DND-41 (cell line): Measurements from ENCODE around the gene OR10G3.

ENCODE experiments used
- ATAC-seq: fragments of 200-7000 bp; cut with Tn5 transposase; 3 replicates; pipeline ENCODE4 v1.9.1; 2021; ENCODE audit warnings: low read depth; ENCODE audit not compliant: insufficient read depth
- DNase-seq: peaks from one replicate; pipeline ENCODE4 v3.0.0-alpha.2; 2020
- H2AFZ ChIP-seq: 2 replicates; pipeline ENCODE4 v1.6.0; 2012; ENCODE audit warnings: low read depth, low read length
- H3K27ac ChIP-seq: 2 replicates; pipeline ENCODE4 v1.5.1; 2012; ENCODE audit warnings: low read length, inconsistent platforms
- H3K27me3 ChIP-seq: fragments of 200-600 bp; sonication (generic); 2 replicates; pipeline ENCODE4 v1.6.0; 2012; ENCODE audit warnings: low read length, mild to moderate bottlenecking, inconsistent platforms; ENCODE audit not compliant: insufficient read depth, poor library complexity
- H3K36me3 ChIP-seq: 2 replicates; pipeline ENCODE4 v1.5.1; 2012; ENCODE audit warnings: low read length, inconsistent platforms; ENCODE audit not compliant: insufficient read depth
- H3K4me1 ChIP-seq: 2 replicates; pipeline ENCODE4 v1.5.1; 2012; ENCODE audit warnings: mild to moderate bottlenecking, low read length; ENCODE audit not compliant: insufficient read depth
- H3K4me2 ChIP-seq: 2 replicates; pipeline ENCODE4 v1.6.0; 2012; ENCODE audit warnings: mild to moderate bottlenecking, moderate library complexity, low read length, inconsistent platforms; ENCODE audit not compliant: insufficient read depth
- H3K4me3 ChIP-seq, 2 experiments: fragments of 200-600 bp in 1 of 2; shearing (Covaris generic) in 1 of 2; 2 replicates each; pipeline ENCODE4 v1.5.1; 2012 to 2016; ENCODE audit warnings: inconsistent platforms in 2 of 2, low read length in 2 of 2, mild to moderate bottlenecking in 2 of 2, low read depth in 1 of 2, moderate library complexity in 1 of 2
- H3K79me2 ChIP-seq: 2 replicates; pipeline ENCODE4 v1.6.0; 2012; ENCODE audit warnings: low read length, inconsistent platforms; ENCODE audit not compliant: insufficient read depth
- H3K9ac ChIP-seq: 2 replicates; pipeline ENCODE4 v1.6.0; 2012; ENCODE audit warnings: low read depth, mild to moderate bottlenecking, inconsistent platforms, low read length, moderate library complexity
- H3K9me3 ChIP-seq: 2 replicates; pipeline ENCODE4 v1.5.1; 2012; ENCODE audit warnings: low read length, moderate library complexity, mild to moderate bottlenecking, inconsistent platforms; ENCODE audit not compliant: insufficient read depth, severe bottlenecking
- H4K20me1 ChIP-seq: 2 replicates; pipeline ENCODE4 v1.6.0; 2012; ENCODE audit warnings: low read length; ENCODE audit not compliant: insufficient read depth
- CTCF ChIP-seq: IDR thresholded peaks from 2 replicates; pipeline ENCODE4 v1.5.1; 2012; ENCODE audit warnings: borderline replicate concordance, low read length, moderate library complexity, mild to moderate bottlenecking; ENCODE audit not compliant: poor library complexity, severe bottlenecking; ENCODE audit errors: extremely low read depth
- EZH2 ChIP-seq: IDR thresholded peaks from 3 replicates; pipeline ENCODE4 v1.6.1; 2012; ENCODE audit warnings: borderline replicate concordance, low read depth, mild to moderate bottlenecking, moderate library complexity, low read length, inconsistent platforms; ENCODE audit not compliant: severe bottlenecking

The OR10G3 gene

GRCh38 chr14:21579976-21580375 is at the start of gene OR10G3:
Gene OR10G3 (minus strand): TSS chr14:21580076. CDS start chr14:21570744, 9,332 bp downstream.
- no peaks in the 10 kb centered on the region for H3K4me1 ChIP-seq
- H2AFZ ChIP-seq: no peak within 1 kb of the TSS
- H3K36me3 ChIP-seq: no peaks in the 10 kb centered on the region
- ATAC-seq (no peak), DNase-seq (no peak)
- no peak within 1 kb of the TSS for H3K4me2 ChIP-seq
- no peak within 1 kb of the TSS for H3K9ac ChIP-seq
- peaks cover 2% of the 10 kb centered on the region for H3K27me3 ChIP-seq
- TF ChIP-seq CTCF (no peak), EZH2 (no peak)
- no peaks in the 10 kb centered on the region for H3K9me3 ChIP-seq
- H3K27ac ChIP-seq: no peak within 1 kb of the TSS
- H3K79me2 ChIP-seq: no peaks in the 10 kb centered on the region
- H3K4me3 ChIP-seq: no peak within 1 kb of the TSS
- H4K20me1 ChIP-seq: no peaks in the 10 kb centered on the region

- Histone ChIP-seq H3K36me3 (no peaks in the 10 kb centered on the region), H3K4me3 (no peak overlapping the region), H3K4me2 (no peak overlapping the region), H2AFZ (no peak overlapping the region), H3K4me1 (no peaks in the 10 kb centered on the region), H3K79me2 (no peaks in the 10 kb centered on the region), H3K9ac (no peak overlapping the region), H3K27ac (no peak overlapping the region), H3K27me3 (peaks cover 9% of the 10 kb centered on the region), H3K9me3 (no peaks in the 10 kb centered on the region), H4K20me1 (no peaks in the 10 kb centered on the region)
- no peak for TF ChIP-seq EZH2
- TF ChIP-seq CTCF: no peak
- no peak for DNase-seq
- ATAC-seq: no peak
These were observed 46.8 kb upstream of the OR10G3 start for GRCh38 chr14:21626491-21627230.

GRCh38 chr14:21617614-21618013 is 37.7 kb upstream of the OR10G3 start:
- DNase-seq (no peak), ATAC-seq (no peak)
- Histone ChIP-seq H3K27ac (no peak overlapping the region), H3K9me3 (no peaks in the 10 kb centered on the region), H2AFZ (no peak overlapping the region), H3K79me2 (no peaks in the 10 kb centered on the region), H3K4me2 (no peak overlapping the region), H3K27me3 (peaks cover 6% of the 10 kb centered on the region), H3K9ac (no peak overlapping the region), H3K4me1 (no peaks in the 10 kb centered on the region), H4K20me1 (no peaks in the 10 kb centered on the region), H3K4me3 (no peak overlapping the region), H3K36me3 (no peaks in the 10 kb centered on the region)
- TF ChIP-seq CTCF (no peak), EZH2 (no peak)
